Measurements from ENCODE around the gene MEF2B. TPM values are rescaled to one million over a fixed set of nuclear protein-coding genes. Genes with fewer than 3 reads are reported as not detected.

MEF2B gene
- total RNA-seq, 1 donor from 2014 or later = not detected

DNA sequence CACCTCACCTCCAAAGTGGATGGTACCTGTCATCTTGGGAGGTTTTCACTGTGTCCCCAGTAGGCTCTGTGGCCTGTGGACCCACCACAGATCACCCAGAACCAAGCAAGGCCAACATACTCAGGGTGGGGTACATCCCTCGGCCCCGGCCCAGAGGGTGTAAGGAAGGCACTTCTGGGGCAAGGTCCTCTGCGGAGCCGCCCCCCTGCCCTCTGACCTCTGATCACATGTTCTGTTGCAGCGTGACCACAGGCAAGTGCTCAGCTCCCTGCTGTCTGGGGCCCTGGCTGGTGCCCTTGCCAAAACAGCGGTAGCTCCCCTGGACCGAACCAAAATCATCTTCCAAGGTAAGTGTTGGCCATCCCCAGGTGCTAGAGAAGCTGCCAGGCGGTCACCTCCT is 68.5 kb downstream of the MEF2B start:
- DNase-seq (ENCODE audit: low read depth in 2 of 2) = no peak

DNA sequence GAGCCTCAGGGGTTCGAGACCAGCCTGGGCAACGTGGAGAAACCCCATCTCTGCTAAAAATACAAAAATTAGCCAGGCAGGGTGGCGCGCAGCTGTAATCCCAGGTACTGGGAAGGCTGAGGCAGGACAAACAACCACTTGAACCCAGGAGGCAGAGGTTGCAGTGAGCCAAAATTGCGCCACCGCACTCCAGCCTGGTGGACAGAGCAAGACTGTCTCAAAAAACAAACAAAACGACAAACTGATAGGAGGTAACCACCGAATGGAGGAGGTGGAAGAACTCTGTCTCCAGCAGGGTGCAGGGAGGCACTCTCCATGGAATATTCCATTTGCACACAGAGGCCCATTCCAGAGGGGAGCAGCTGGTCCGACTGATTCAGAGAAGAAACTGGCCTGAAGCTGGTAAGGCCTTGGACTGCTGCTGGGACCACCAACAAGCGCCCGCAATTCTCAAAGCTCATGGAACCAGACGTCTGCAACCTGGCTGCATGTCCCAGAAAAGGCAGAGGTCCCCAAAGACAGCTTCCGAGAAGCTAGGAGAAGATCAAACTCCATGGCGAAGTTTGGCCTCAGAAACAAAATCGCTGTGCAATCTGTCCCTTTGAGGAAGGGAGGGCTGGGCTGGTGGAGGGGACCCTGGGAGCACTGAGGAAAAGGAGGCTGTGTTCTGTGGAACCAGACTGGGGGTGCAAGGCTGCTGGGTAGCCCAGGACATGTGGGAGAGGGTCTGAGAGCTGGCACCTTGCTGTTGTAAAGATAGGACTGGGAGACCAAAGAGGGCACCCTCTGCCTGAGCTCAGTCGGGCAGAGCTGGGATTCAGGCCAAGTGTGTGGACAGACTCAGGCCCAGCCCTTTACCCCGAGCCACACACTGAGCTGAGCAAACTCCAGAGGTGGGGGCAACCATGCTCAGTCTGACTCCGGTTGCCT is 71.1 kb downstream of the MEF2B start:
- DNase-seq (ENCODE audit: low read depth in 2 of 2) = no peak

DNA sequence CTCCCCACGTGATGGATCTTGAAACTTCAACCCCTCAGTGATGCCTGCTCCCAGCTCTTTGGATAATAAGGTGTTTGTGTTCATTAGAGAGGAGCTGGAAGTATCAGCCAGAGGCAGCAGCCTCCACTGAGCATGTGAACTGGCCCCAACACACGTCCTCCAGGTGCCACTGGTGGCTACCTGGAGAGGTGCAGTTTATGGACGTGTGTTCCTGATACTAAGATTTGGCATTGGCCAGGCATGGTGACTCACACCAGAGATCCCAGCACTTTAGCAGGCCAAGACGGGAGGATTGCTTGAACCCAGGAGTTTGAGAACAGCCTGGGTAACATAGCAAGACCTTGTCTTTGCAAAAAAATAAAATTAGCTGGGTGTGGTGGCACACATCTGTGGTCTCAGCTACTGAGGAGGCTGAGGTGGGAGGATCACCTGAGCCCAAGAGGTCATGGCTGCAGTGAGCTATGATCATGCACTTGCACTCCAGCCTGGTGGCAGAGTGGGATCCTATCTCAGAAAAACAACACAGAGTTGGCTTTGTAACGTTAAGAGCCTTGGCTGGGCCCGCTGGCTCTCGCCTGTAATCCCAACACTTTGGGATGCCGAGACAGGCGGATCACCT is 71.9 kb downstream of the MEF2B start:
- no peak for DNase-seq (ENCODE audit: low read depth in 2 of 2)

DNA sequence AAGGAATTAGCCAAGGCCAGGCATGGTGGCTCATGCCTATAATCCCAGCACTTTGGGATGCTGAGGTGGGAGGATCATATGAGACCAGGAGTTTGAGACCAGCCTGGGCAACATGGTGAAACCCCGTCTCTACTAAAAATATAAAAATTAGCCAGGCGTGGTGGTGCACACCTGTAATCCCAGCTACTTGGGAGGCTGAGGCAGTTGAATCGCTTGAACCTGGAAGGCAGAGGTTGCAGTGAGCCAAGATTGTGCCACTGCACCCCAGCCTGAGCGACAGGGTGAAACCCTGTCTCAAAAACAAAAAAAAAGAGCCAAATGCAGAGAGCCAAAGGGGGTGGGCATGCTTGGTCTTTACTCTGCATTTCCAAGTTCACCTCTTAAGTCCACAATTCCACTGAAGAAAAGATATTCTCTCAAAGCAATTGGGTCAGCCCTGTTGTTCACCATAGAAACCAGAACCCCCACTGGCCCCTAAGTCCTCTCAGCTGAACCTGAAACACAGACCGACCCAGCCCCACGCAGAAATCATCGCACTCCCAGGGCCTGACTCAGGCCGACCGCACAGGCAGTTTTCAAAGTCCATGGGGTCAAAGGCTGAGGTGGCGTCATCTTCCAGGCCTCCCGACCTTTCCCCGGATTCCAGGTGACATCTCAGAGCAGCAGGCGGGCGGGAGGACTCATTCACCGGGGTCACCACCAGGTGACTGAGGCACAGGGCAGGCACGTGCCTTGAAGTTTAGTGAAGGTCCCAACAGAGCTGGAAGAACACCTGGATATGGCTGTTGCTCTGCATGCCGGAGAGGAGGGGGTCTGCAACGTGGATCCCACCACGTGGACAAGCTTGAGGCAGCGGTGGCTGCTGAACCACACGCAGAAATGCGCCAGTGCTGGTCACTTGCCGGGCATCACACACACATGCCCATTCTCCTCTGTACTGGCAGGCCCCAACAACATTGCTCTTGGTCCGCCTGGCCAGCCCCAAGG is 73.1 kb downstream of the MEF2B start:
- DNase-seq (ENCODE audit: low read depth in 2 of 2) = no peak

DNA sequence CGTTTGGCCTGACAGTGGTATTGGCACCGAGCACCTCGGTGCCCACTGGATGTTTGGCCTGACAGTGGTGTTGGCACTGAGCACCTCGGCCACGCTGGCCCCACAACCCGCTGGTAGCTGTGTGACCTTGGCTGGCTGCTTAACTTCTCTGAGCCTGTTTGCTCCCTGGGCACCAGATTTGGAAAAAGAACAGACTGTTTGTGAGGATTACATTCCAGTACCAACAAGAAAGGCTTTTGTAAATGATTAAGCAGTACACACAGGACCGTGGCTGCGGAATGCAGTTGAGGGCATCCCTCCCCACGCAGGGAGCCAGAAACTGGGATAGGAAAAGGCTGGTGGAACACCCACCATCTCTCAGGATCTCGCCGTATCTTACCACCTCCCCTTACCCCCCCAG is 74.4 kb downstream of the MEF2B start:
- DNase-seq (ENCODE audit: low read depth in 2 of 2) = no peak

Other genes with a start within 250 kb of the MEF2B start
- 96.2 and 232 TPM in 2 replicates for gene HOMER3, start 229.0 kb downstream of the MEF2B start, total RNA-seq
- gene SUGP2, start 136.7 kb downstream of the MEF2B start, total RNA-seq = 11.0 and 16.1 TPM in 2 replicates
- gene ARMC6, start 136.7 kb downstream of the MEF2B start, total RNA-seq = 41.0 and 53.7 TPM in 2 replicates
- 3.7 and 4.7 TPM in 2 replicates for gene SLC25A42, start 106.3 kb downstream of the MEF2B start, total RNA-seq
- 11.3 and 20.5 TPM in 2 replicates for gene TMEM161A, start 31.8 kb downstream of the MEF2B start, total RNA-seq
- gene BORCS8, start 21.9 kb upstream of the MEF2B start, total RNA-seq = 15.8 and 17.8 TPM in 2 replicates
- 70.7 and 83.3 TPM in 2 replicates for gene RFXANK, start 22.0 kb upstream of the MEF2B start, total RNA-seq
- 8.1 and 10.6 TPM in 2 replicates for gene NR2C2AP, start 33.2 kb upstream of the MEF2B start, total RNA-seq
- gene NCAN, start 41.7 kb upstream of the MEF2B start, total RNA-seq = under 0.01 TPM in 1 of 2 replicates, not detected in the other
- not detected in 2 replicates for gene TM6SF2, start 103.0 kb upstream of the MEF2B start, total RNA-seq
- 17.7 TPM in 2 replicates for gene SUGP1, start 150.2 kb upstream of the MEF2B start, total RNA-seq
- gene MAU2, start 150.6 kb upstream of the MEF2B start, total RNA-seq = 16.9 and 38.2 TPM in 2 replicates
- gene GATAD2A, start 235.4 kb upstream of the MEF2B start, total RNA-seq = 33.1 and 43.7 TPM in 2 replicates

All from dermis microvascular lymphatic vessel endothelial cell (primary cell).